Skeletal muscle tissue (tissue), 4 donors: ENCODE measurements around the gene PRKCA. TPM values are rescaled to one million over a fixed set of nuclear protein-coding genes. Genes with fewer than 3 reads are reported as not detected.
"Not testable (repeated sequence)": the region's sequence is repeated elsewhere in the genome, so short reads cannot be mapped to it uniquely, and the experiment has no call there.

Experiments used
- H3K27ac ChIP-seq: one replicate; pipeline ENCODE4 v1.7.0; 2013; ENCODE audit warnings: mild to moderate bottlenecking, low read depth, low read length, inconsistent platforms
- H3K27me3 ChIP-seq, 3 donors: one replicate each; pipeline ENCODE4 v1.7.0; 2013; ENCODE audit warnings: low read length in 3 of 3; ENCODE audit not compliant: control insufficient read depth in 3 of 3, insufficient read depth in 3 of 3
- H3K36me3 ChIP-seq, 3 donors: one replicate each; pipeline ENCODE4 v1.7.0; 2013; ENCODE audit warnings: low read length in 3 of 3; ENCODE audit not compliant: control insufficient read depth in 3 of 3, insufficient read depth in 3 of 3
- H3K4me1 ChIP-seq, 3 donors: one replicate each; pipeline ENCODE4 v1.7.0; 2013; ENCODE audit warnings: low read length in 3 of 3, mild to moderate bottlenecking in 3 of 3; ENCODE audit not compliant: control insufficient read depth in 3 of 3, insufficient read depth in 3 of 3
- H3K4me3 ChIP-seq, 3 donors: one replicate each; pipeline ENCODE4 v1.7.0; 2013; ENCODE audit warnings: low read length in 3 of 3
- H3K9ac ChIP-seq, 3 donors: one replicate each; pipeline ENCODE4 v1.7.0; 2013; ENCODE audit warnings: low read length in 3 of 3, mild to moderate bottlenecking in 3 of 3, moderate library complexity in 2 of 3, low read depth in 1 of 3
- H3K9me3 ChIP-seq, 3 donors: one replicate each; pipeline ENCODE4 v1.7.0; 2013; ENCODE audit warnings: low read length in 3 of 3; ENCODE audit not compliant: control insufficient read depth in 3 of 3
- total RNA-seq: library from RNA; depleted of rRNA; stranded (reverse); fragments of >200 nt; gene quantifications from one replicate; pipeline ENCODE4 v1.2.3, GENCODE V29; 2014
- donor health status: Osteomylitis.

Gene PRKCA
- total RNA-seq, 1 donor from 2014 or later, result 2.1 TPM

DNA sequence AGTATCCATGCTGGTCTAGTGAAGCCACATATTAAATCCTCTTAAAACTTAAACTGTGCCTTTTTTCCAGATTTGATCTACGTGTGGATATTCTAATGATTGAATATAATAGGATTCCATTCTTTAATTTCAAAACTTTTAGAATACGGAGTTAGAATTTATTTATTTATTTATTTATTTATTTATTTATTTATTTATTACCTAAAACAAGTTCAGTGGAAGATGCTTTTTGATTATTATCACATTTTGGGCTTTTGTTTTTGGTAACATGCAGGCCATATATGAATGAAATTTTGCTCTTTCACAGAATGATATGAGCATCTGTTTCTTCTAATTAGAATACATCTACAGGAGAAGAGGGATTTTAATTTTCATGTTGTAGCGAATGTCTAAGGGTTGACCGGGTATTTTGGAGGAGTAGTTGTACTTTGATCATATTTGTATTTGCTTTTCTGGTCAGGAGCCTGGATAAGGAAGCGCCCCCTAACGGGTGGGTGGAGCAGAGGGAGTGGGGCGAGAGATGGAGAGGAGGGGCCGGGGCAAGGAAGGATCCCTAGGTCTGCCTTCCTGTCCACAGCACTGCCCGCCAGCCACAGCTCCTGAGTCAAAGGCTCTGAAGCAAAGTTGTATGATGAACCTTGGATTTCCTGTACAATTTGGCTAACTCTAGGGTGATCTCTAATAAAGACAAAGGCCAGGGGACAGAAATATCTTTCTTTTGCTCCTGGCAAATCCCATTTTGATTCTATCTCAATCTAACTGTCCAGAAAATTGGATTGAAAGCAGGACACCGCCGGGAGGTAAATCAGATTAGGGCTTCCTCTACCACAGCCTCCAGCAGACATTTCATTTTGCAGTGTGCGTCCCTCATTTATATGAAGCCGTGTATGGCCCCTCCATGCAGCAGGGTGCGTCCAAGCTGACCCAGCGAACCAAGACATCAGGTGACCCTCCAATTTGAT lies 149.1 kb downstream of the PRKCA start:
- H3K27ac ChIP-seq, result no peak overlapping the region
- H3K36me3 ChIP-seq, result no peaks in the 10 kb centered on the region
- no peaks in the 10 kb centered on the region for H3K9me3 ChIP-seq
- H3K9ac ChIP-seq, result no peak overlapping the region
- no peaks in the 10 kb centered on the region for H3K4me1 ChIP-seq
- no peaks in the 10 kb centered on the region for H3K27me3 ChIP-seq
- no peak overlapping the region for H3K4me3 ChIP-seq

GRCh38 chr17:66455060-66455459 lies 152.6 kb downstream of the PRKCA start:
- H3K36me3 ChIP-seq, result no peaks in the 10 kb centered on the region
- no peaks in the 10 kb centered on the region for H3K9me3 ChIP-seq
- H3K9ac ChIP-seq, result no peak overlapping the region
- H3K27ac ChIP-seq, result no peak overlapping the region
- no peaks in the 10 kb centered on the region for H3K27me3 ChIP-seq
- no peak overlapping the region for H3K4me3 ChIP-seq
- H3K4me1 ChIP-seq, result no peaks in the 10 kb centered on the region

DNA sequence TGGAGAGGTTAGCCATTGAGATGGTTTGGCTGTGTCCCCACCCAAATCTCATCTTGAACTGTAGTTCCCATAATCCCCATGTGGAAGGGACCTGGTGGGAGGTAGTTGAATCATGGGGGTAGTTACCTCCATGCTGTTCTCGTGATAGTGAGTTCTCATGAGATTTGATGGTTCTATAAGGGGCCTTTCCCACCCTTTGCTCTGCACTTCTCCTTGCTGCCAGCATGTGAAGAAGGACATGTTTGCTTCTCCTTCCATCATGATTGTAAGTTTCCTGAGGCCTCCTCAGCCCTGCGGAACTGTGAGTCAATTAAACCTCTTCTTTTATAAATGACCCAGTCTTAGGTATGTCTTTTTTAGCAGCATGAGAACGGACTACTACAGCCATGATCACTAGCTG lies 155.1 kb downstream of the PRKCA start:
- H3K4me3 ChIP-seq, H3K27me3 ChIP-seq, H3K9ac ChIP-seq, H3K27ac ChIP-seq, H3K4me1 ChIP-seq, H3K36me3 ChIP-seq, H3K9me3 ChIP-seq: not testable (repeated sequence)

DNA sequence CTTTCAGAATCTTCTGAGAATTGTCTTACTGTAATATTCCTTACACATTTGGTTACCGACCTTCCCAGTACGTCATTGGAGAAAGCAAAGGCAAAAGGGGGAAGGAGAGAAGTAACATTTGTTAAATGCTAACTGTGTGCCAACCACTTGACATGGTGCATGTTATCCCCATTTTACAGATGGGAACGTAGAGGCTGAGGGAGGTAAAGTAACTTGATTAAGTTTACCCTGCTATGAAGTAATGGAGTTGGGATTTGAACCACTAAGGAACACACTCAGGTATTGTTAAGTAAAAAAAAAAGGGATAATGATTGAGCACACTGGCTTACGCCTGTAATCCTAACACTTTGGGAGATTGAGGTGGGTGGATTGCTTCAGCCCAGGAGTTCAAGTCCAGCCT lies 156.4 kb downstream of the PRKCA start:
- no peak overlapping the region for H3K27ac ChIP-seq
- H3K27me3 ChIP-seq, result no peaks in the 10 kb centered on the region
- H3K9ac ChIP-seq, result no peak overlapping the region

GRCh38 chr17:66459811-66460270 lies 157.4 kb downstream of the PRKCA start:
- H3K36me3 ChIP-seq, result no peaks in the 10 kb centered on the region
- no peaks in the 10 kb centered on the region for H3K4me1 ChIP-seq
- H3K9ac ChIP-seq, result no peak overlapping the region
- no peak overlapping the region for H3K4me3 ChIP-seq
- no peaks in the 10 kb centered on the region for H3K9me3 ChIP-seq
- H3K27me3 ChIP-seq, result no peaks in the 10 kb centered on the region
- H3K27ac ChIP-seq, result no peak overlapping the region

More for the DNA sequence above, 156.4 kb downstream of the PRKCA start:
- H3K9me3 ChIP-seq, result no peaks in the 10 kb centered on the region
- H3K4me1 ChIP-seq, result no peaks in the 10 kb centered on the region
- no peaks in the 10 kb centered on the region for H3K36me3 ChIP-seq
- no peak overlapping the region for H3K4me3 ChIP-seq

DNA sequence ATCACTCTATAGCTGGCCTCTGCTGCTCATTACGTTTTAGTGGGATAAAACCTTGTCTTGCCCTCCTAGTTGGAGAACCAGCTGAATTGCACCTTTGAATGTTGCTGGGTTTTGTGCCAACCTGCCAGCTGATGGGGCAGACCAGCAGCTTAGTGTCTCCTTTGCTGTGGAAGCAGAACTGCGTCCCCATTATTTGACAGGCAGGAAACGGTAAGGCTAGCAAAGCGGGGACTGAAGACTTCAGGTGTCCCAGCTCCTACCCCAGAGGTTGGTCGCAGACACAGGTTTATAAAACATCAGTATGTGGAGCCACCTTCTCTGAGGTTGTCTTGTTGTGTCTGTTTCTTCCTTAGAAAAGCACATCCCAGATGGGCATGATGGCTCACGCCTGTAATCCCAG lies 158.1 kb downstream of the PRKCA start:
- Histone ChIP-seq H3K4me3 (no peak overlapping the region), H3K9me3 (no peaks in the 10 kb centered on the region), H3K9ac (no peak overlapping the region), H3K27ac (no peak overlapping the region), H3K36me3 (no peaks in the 10 kb centered on the region), H3K4me1 (no peaks in the 10 kb centered on the region), H3K27me3 (no peaks in the 10 kb centered on the region)

- Histone ChIP-seq H3K9me3 (no peaks in the 10 kb centered on the region), H3K9ac (no peak overlapping the region), H3K4me3 (no peak overlapping the region), H3K36me3 (no peaks in the 10 kb centered on the region), H3K4me1 (no peaks in the 10 kb centered on the region), H3K27me3 (no peaks in the 10 kb centered on the region), H3K27ac (no peak overlapping the region)
Observed at GRCh38 chr17:66461343-66461995, 159.1 kb downstream of the PRKCA start.

DNA sequence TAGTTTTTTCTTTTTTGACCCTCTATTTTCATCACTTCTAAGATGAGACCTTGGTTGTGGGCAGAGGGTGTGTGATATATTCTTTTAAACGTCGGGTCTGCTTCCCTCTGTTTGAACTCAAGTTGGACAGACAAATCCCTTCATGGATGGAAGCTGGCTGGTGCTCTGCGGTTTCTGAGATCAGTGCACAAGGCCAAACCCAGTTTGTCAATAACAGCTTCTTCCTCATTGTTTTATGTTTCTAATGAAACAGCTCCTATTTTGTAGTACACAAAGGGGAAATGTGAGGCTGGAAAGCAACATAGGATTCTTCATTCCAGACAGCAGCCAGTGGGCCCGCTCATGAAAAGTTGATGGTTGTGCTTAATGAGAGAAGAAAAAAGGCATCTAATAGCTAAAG lies 159.6 kb downstream of the PRKCA start:
- no peak overlapping the region for H3K4me3 ChIP-seq
- no peak overlapping the region for H3K27ac ChIP-seq
- no peaks in the 10 kb centered on the region for H3K9me3 ChIP-seq
- no peaks in the 10 kb centered on the region for H3K36me3 ChIP-seq
- no peaks in the 10 kb centered on the region for H3K27me3 ChIP-seq
- H3K4me1 ChIP-seq, result peaks cover 0 to 3% (median 0%) of the 10 kb centered on the region in 3 donors
- no peak overlapping the region for H3K9ac ChIP-seq

GRCh38 chr17:66464921-66465320 lies 162.5 kb downstream of the PRKCA start:
- Histone ChIP-seq H3K9ac (no peak overlapping the region), H3K4me1 (peaks cover 3 to 17% (median 5%) of the 10 kb centered on the region in 3 donors), H3K27me3 (no peaks in the 10 kb centered on the region), H3K36me3 (no peaks in the 10 kb centered on the region), H3K9me3 (no peaks in the 10 kb centered on the region), H3K27ac (no peak overlapping the region), H3K4me3 (no peak overlapping the region)

DNA sequence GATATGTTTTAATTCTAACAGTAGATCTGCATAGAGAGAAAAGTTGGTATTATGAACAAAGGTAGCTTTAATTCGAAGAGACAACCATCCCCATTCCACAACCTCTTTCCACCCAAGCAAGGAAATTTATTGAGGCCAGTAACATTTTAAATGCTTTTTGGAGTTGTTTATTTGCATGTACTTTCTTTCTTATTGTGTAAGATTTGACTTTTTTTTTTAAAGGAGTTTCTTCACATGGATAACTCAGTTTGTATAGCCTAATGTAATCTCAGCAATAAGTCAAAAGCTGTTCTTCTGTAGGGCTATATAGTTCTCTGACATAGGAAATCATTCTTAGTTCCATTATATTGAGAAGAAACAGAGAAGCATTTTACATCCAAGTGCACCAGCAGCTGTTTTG lies 163.3 kb downstream of the PRKCA start:
- Histone ChIP-seq H3K9me3 (no peaks in the 10 kb centered on the region), H3K27ac (no peak overlapping the region), H3K9ac (no peak overlapping the region), H3K4me1 (peaks cover 3 to 17% (median 5%) of the 10 kb centered on the region in 3 donors), H3K4me3 (no peak overlapping the region), H3K27me3 (no peaks in the 10 kb centered on the region), H3K36me3 (no peaks in the 10 kb centered on the region)
